GM23338 (cell line): Measurements from ENCODE around the gene LCLAT1. TPM values are rescaled to one million over a fixed set of nuclear protein-coding genes. Genes with fewer than 3 reads are reported as not detected.

Experiments
- ATAC-seq: fragments of 200-7000 bp; cut with Tn5 transposase; 3 replicates; pipeline ENCODE4 v1.9.1; 2020
- DNase-seq: peaks from one replicate; pipeline ENCODE4 v3.0.0-alpha.2; 2015; ENCODE audit warnings: low spot score
- H2AFZ ChIP-seq: fragments of 200-600 bp; sonication (generic); 2 replicates; pipeline ENCODE4 v1.8.0; 2016; ENCODE audit warnings: antibody characterized with exemption, mild to moderate bottlenecking, moderate library complexity
- H3F3A ChIP-seq: fragments of 200-600 bp; sonication (generic); replicated peaks from 2 replicates; pipeline ENCODE4 v1.8.0; 2017; ENCODE audit warnings: antibody characterized with exemption, mixed run types, low read depth
- H3K27ac ChIP-seq: fragments of 200-600 bp; sonication (generic); 2 replicates; pipeline ENCODE4 v1.6.1; 2016; ENCODE audit warnings: low read depth
- H3K27me3 ChIP-seq: fragments of 200-600 bp; sonication (generic); 2 replicates; pipeline ENCODE4 v1.8.0; 2016; ENCODE audit warnings: mild to moderate bottlenecking, mixed run types, moderate library complexity; ENCODE audit not compliant: insufficient read depth
- H3K36me3 ChIP-seq: fragments of 200-600 bp; sonication (generic); 2 replicates; pipeline ENCODE4 v1.8.0; 2016; ENCODE audit warnings: mild to moderate bottlenecking; ENCODE audit not compliant: insufficient read depth
- H3K4me1 ChIP-seq: fragments of 200-600 bp; sonication (generic); 2 replicates; pipeline ENCODE4 v1.8.0; 2016; ENCODE audit warnings: mild to moderate bottlenecking, moderate library complexity; ENCODE audit not compliant: insufficient read depth
- H3K4me2 ChIP-seq: fragments of 200-600 bp; sonication (generic); 2 replicates; pipeline ENCODE4 v1.7.1; 2017; ENCODE audit warnings: mixed run types
- H3K4me3 ChIP-seq: fragments of 200-600 bp; sonication (generic); 2 replicates; pipeline ENCODE4 v1.6.1; 2016; ENCODE audit warnings: mixed run types
- H3K79me2 ChIP-seq: fragments of 200-600 bp; sonication (generic); replicated peaks from 2 replicates; pipeline ENCODE4 v1.8.0; 2017; ENCODE audit warnings: mild to moderate bottlenecking; ENCODE audit not compliant: insufficient read depth
- H3K9me2 ChIP-seq: fragments of 200-600 bp; sonication (generic); 2 replicates; pipeline ENCODE4 v1.8.0; 2017; ENCODE audit not compliant: insufficient read depth
- H4K20me1 ChIP-seq: fragments of 200-600 bp; sonication (generic); replicated peaks from 2 replicates; pipeline ENCODE4 v1.8.0; 2017; ENCODE audit warnings: mild to moderate bottlenecking; ENCODE audit not compliant: insufficient read depth
- H3K27ac Mint-ChIP-seq: 2 replicates; pipeline ENCODE4 v1.8.0; 2020; ENCODE audit warnings: inconsistent platforms, mild to moderate bottlenecking, moderate library complexity, mixed read lengths
- H3K27me3 Mint-ChIP-seq: 3 replicates; pipeline ENCODE4 v1.8.0; 2022; ENCODE audit warnings: low read depth, mild to moderate bottlenecking, moderate library complexity, mixed read lengths, inconsistent platforms; ENCODE audit not compliant: insufficient read depth, poor library complexity
- H3K36me3 Mint-ChIP-seq: 3 replicates; pipeline ENCODE4 v1.8.0; 2021; ENCODE audit warnings: low read depth, mild to moderate bottlenecking, inconsistent platforms, moderate library complexity, mixed read lengths
- H3K4me1 Mint-ChIP-seq: 3 replicates; pipeline ENCODE4 v1.8.0; 2020; ENCODE audit warnings: mild to moderate bottlenecking, inconsistent platforms, mixed read lengths
- H3K4me3 Mint-ChIP-seq: 3 replicates; pipeline ENCODE4 v1.8.0; 2021; ENCODE audit warnings: moderate library complexity, mild to moderate bottlenecking, inconsistent platforms, mixed read lengths
- H3K9me3 Mint-ChIP-seq: 3 replicates; pipeline ENCODE4 v1.8.0; 2020; ENCODE audit warnings: moderate library complexity, mild to moderate bottlenecking, inconsistent platforms, mixed read lengths
- CREB1 ChIP-seq: fragments of 250-450 bp; sonication (Bioruptor Pico); IDR thresholded peaks from 2 replicates; pipeline ENCODE4 v1.5.0; 2020; ENCODE audit warnings: low read depth, mild to moderate bottlenecking, moderate library complexity
- ETS1 ChIP-seq: IDR thresholded peaks from 2 replicates; pipeline ENCODE4 v1.6.1; 2016; ENCODE audit warnings: antibody characterized with exemption
- JUNB ChIP-seq: IDR thresholded peaks from one replicate; pipeline ENCODE4 v1.6.1; 2016; ENCODE audit warnings: antibody characterized with exemption; ENCODE audit not compliant: unreplicated experiment
- POLR2AphosphoS5 ChIP-seq: IDR thresholded peaks from 2 replicates; pipeline ENCODE4 v1.6.1; 2016; ENCODE audit warnings: antibody characterized with exemption, low read depth
- polyA plus RNA-seq: library from polyadenylated mRNA; unstranded; fragments of >200 nt; fragmentation: Nextera tagmentation; extraction: Ambion mirVana; gene quantifications from 2 replicates; pipeline ENCODE4 v1.2.1, GENCODE V29; 2016
- total RNA-seq: library from RNA; depleted of rRNA; stranded (reverse); fragments of >200 nt; shearing (Covaris generic); gene quantifications from 2 replicates; pipeline ENCODE4 v1.2.3, GENCODE V29; 2014
- TF ChIP-seq, protein P1 (sequence below): fragments of 250-450 bp; sonication (Bioruptor Pico); IDR thresholded peaks from 2 replicates; pipeline ENCODE4 v1.5.0; 2020; ENCODE audit warnings: mild to moderate bottlenecking, moderate library complexity

LCLAT1 gene
- total and polyA plus RNA-seq, 2 experiments from 2014 or later, result 11.5 to 30.1 TPM

DNA sequence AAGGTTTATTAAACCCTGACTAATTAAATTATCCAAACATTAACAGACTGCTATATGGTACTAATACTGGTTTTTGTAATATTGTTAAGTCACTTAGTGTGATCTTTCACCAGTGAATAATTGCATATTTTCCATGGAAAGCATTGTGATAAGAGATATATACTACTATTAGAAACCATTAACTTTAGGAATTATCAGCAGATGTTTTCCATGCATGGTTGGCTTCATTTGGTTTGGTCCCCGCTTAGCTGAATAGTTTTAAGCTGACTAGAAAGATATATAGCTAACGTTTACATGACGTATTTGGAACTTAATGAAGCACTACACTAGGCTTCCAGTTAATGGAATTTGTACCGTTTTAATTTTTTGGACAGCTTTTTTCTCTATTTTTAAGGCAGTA, 37.9 kb downstream of the LCLAT1 start:
- TF ChIP-seq, protein P1, sequence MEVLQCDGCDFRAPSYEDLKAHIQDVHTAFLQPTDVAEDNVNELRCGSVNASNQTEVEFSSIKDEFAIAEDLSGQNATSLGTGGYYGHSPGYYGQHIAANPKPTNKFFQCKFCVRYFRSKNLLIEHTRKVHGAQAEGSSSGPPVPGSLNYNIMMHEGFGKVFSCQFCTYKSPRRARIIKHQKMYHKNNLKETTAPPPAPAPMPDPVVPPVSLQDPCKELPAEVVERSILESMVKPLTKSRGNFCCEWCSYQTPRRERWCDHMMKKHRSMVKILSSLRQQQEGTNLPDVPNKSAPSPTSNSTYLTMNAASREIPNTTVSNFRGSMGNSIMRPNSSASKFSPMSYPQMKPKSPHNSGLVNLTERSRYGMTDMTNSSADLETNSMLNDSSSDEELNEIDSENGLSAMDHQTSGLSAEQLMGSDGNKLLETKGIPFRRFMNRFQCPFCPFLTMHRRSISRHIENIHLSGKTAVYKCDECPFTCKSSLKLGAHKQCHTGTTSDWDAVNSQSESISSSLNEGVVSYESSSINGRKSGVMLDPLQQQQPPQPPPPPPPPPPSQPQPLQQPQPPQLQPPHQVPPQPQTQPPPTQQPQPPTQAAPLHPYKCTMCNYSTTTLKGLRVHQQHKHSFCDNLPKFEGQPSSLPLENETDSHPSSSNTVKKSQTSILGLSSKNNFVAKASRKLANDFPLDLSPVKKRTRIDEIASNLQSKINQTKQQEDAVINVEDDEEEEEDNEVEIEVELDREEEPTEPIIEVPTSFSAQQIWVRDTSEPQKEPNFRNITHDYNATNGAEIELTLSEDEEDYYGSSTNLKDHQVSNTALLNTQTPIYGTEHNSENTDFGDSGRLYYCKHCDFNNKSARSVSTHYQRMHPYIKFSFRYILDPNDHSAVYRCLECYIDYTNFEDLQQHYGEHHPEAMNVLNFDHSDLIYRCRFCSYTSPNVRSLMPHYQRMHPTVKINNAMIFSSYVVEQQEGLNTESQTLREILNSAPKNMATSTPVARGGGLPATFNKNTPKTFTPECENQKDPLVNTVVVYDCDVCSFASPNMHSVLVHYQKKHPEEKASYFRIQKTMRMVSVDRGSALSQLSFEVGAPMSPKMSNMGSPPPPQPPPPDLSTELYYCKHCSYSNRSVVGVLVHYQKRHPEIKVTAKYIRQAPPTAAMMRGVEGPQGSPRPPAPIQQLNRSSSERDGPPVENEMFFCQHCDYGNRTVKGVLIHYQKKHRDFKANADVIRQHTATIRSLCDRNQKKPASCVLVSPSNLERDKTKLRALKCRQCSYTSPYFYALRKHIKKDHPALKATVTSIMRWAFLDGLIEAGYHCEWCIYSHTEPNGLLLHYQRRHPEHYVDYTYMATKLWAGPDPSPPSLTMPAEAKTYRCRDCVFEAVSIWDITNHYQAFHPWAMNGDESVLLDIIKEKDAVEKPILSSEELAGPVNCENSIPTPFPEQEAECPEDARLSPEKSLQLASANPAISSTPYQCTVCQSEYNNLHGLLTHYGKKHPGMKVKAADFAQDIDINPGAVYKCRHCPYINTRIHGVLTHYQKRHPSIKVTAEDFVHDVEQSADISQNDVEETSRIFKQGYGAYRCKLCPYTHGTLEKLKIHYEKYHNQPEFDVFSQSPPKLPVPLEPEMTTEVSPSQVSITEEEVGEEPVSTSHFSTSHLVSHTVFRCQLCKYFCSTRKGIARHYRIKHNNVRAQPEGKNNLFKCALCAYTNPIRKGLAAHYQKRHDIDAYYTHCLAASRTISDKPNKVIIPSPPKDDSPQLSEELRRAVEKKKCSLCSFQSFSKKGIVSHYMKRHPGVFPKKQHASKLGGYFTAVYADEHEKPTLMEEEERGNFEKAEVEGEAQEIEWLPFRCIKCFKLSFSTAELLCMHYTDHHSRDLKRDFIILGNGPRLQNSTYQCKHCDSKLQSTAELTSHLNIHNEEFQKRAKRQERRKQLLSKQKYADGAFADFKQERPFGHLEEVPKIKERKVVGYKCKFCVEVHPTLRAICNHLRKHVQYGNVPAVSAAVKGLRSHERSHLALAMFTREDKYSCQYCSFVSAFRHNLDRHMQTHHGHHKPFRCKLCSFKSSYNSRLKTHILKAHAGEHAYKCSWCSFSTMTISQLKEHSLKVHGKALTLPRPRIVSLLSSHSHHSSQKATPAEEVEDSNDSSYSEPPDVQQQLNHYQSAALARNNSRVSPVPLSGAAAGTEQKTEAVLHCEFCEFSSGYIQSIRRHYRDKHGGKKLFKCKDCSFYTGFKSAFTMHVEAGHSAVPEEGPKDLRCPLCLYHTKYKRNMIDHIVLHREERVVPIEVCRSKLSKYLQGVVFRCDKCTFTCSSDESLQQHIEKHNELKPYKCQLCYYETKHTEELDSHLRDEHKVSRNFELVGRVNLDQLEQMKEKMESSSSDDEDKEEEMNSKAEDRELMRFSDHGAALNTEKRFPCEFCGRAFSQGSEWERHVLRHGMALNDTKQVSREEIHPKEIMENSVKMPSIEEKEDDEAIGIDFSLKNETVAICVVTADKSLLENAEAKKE (CRISPR knock-in tag), result no peak
- TF ChIP-seq CREB1 (CRISPR knock-in tag) (no peak), JUNB (no peak)
- Histone ChIP-seq H3K4me2 (no peak overlapping the region), H3F3A (no peaks in the 10 kb centered on the region), H3K27ac (no peak overlapping the region), H3K36me3 (no peaks in the 10 kb centered on the region), H4K20me1 (no peaks in the 10 kb centered on the region; the same call in 1 of the 2 replicates), H3K4me3 (no peak overlapping the region), H2AFZ (no peak overlapping the region), H3K79me2 (peaks cover 79% of the 10 kb centered on the region), H3K9me2 (no peaks in the 10 kb centered on the region), H3K4me1 (peaks cover 12% of the 10 kb centered on the region; the same call in 1 of the 2 replicates), H3K27me3 (no peaks in the 10 kb centered on the region)
- Mint-ChIP-seq H3K4me3 (no peak overlapping the region), H3K27ac (no peak overlapping the region), H3K9me3 (no peaks in the 10 kb centered on the region), H3K4me1 (peaks cover 14% of the 10 kb centered on the region), H3K27me3 (no peaks in the 10 kb centered on the region), H3K36me3 (peaks cover 3% of the 10 kb centered on the region; the same call in 1 of the 3 replicates)
- ATAC-seq (no peak), DNase-seq (no peak)

- H3K4me2 ChIP-seq, result no peak overlapping the region
- H3K4me1 Mint-ChIP-seq, result peaks cover 3% of the 10 kb centered on the region; the same call in 2 of the 3 replicates
- H3K27ac Mint-ChIP-seq, result no peak overlapping the region
- 0 out of 2 replicates have a peak, but pooled peaks cover 4% of the 10 kb centered on the region for H3K4me1 ChIP-seq
- H3F3A ChIP-seq, result no peaks in the 10 kb centered on the region
- no peak overlapping the region for H3K4me3 Mint-ChIP-seq
- H3K27me3 ChIP-seq, result no peaks in the 10 kb centered on the region
- no peak for ATAC-seq
- no peaks in the 10 kb centered on the region for H3K9me2 ChIP-seq
- no peaks in the 10 kb centered on the region for H3K36me3 Mint-ChIP-seq
- H3K36me3 ChIP-seq, result no peaks in the 10 kb centered on the region
- no peaks in the 10 kb centered on the region for H3K9me3 Mint-ChIP-seq
- H3K27me3 Mint-ChIP-seq, result no peaks in the 10 kb centered on the region
- H2AFZ ChIP-seq, result no peak overlapping the region
- DNase-seq, result no peak
- H3K79me2 ChIP-seq, result peaks cover 79% of the 10 kb centered on the region
- H4K20me1 ChIP-seq, result peaks cover 4% of the 10 kb centered on the region; the same call in 1 of the 2 replicates
- no peak overlapping the region for H3K27ac ChIP-seq
- no peak overlapping the region for H3K4me3 ChIP-seq
- TF ChIP-seq POLR2AphosphoS5 (no peak), ETS1 (no peak)
- TF ChIP-seq, protein P1 (CRISPR knock-in tag), result no peak
Measured at GRCh38 chr2:30486655-30487054, 39.6 kb downstream of the LCLAT1 start.
